Kidney (tissue), 14 donors: ENCODE data around the gene RABL6. TPM values are rescaled to one million over a fixed set of nuclear protein-coding genes. Genes with fewer than 3 reads are reported as not detected.
A peak's percentile ranks its signal among the peaks of the same experiment; 100 is the strongest.
"Not testable (repeated sequence)": the region's sequence is repeated elsewhere in the genome, so short reads cannot be mapped to it uniquely, and the experiment has no call there.

Experiments used
- DNase-seq, 5 donors: peaks; one replicate each; pipeline ENCODE4 v3.0.0-alpha.2; 2013 to 2020
- FAIRE-seq: peaks from 2 replicates; lab custom pipeline; 2012; peaks lifted over from hg19 to GRCh38; lab: Jason Lieb, UNC
- H3K27ac ChIP-seq, 2 donors: one replicate each; pipeline ENCODE4 v1.7.0; 2013; ENCODE audit warnings: low read depth in 2 of 2, low read length in 2 of 2, inconsistent platforms in 1 of 2
- H3K27me3 ChIP-seq: one replicate; pipeline ENCODE4 v1.7.1; 2013; ENCODE audit warnings: low read length, inconsistent platforms; ENCODE audit not compliant: control insufficient read depth, insufficient read depth
- H3K36me3 ChIP-seq, 3 donors: one replicate each; pipeline versions ENCODE4 v1.7.0 to v1.7.1; 2013; ENCODE audit warnings: low read length in 3 of 3, control low read depth in 1 of 3, inconsistent platforms in 1 of 3; ENCODE audit not compliant: insufficient read depth in 3 of 3, control insufficient read depth in 2 of 3
- H3K4me1 ChIP-seq, 3 donors: one replicate each; pipeline versions ENCODE4 v1.7.0 to v1.7.1; 2013; ENCODE audit warnings: low read length in 3 of 3, inconsistent platforms in 1 of 3, low read depth in 1 of 3; ENCODE audit not compliant: control insufficient read depth in 2 of 3, insufficient read depth in 2 of 3
- H3K4me3 ChIP-seq, 3 donors: one replicate each; pipeline versions ENCODE4 v1.7.0 to v1.8.1; 2013; ENCODE audit warnings: low read length in 3 of 3, control low read depth in 1 of 3, inconsistent platforms in 1 of 3
- H3K9ac ChIP-seq, 3 donors: one replicate each; pipeline versions ENCODE4 v1.7.0 to v1.7.1; 2013; ENCODE audit warnings: low read length in 3 of 3, control low read depth in 1 of 3, inconsistent platforms in 1 of 3
- H3K9me3 ChIP-seq, 3 donors: one replicate each; pipeline versions ENCODE4 v1.7.0 to v1.7.1; 2013; ENCODE audit warnings: low read length in 3 of 3, control low read depth in 1 of 3, inconsistent platforms in 1 of 3; ENCODE audit not compliant: control insufficient read depth in 2 of 3, insufficient read depth in 1 of 3
- intact Hi-C: fragments of 100-400 bp; cut with DNase I; formaldehyde crosslinking; loops from one replicate; pipeline ENCODE4 v1.11.1; 2022
- polyA plus RNA-seq: library from polyadenylated mRNA; stranded (reverse); fragments of 350-450 nt; fragmentation: Illumina TruSeq; extraction: RNeasy Lipid Tissue Mini Kit (QIAGEN cat#74804); gene quantifications from one replicate; pipeline ENCODE4 v1.2.3, GENCODE V29; 2014; ENCODE audit warnings: low read depth, low replicate concordance; ENCODE audit not compliant: insufficient read depth
- total RNA-seq: library from RNA; stranded (reverse); fragmentation: NEBNext Ultra II Directional; extraction: Animal tissue kit (Norgen Biotek cat#: 25700); gene quantifications from one replicate; pipeline ENCODE4 v1.2.1, GENCODE V29; 2021
- TF ChIP-seq, protein P1 (sequence below): IDR thresholded peaks from 3 replicates; pipeline ENCODE4 v1.5.1; 2012; ENCODE audit warnings: mild to moderate bottlenecking, moderate library complexity, borderline replicate concordance; ENCODE audit not compliant: insufficient read depth; ENCODE audit errors: extremely low read depth
- donor health status: control.
- donor health status: control.
- donor health status: control.
- donor health status: control.
- donor health status: control.
- donor health status: DM: yes; HTN: yes; CAD: no.
- donor health status: Normal renal cell carcinoma (clear cell type).

RABL6 gene
- total and polyA plus RNA-seq, 2 donors from 2014 or later, result 60.4 to 70.3 TPM

DNA sequence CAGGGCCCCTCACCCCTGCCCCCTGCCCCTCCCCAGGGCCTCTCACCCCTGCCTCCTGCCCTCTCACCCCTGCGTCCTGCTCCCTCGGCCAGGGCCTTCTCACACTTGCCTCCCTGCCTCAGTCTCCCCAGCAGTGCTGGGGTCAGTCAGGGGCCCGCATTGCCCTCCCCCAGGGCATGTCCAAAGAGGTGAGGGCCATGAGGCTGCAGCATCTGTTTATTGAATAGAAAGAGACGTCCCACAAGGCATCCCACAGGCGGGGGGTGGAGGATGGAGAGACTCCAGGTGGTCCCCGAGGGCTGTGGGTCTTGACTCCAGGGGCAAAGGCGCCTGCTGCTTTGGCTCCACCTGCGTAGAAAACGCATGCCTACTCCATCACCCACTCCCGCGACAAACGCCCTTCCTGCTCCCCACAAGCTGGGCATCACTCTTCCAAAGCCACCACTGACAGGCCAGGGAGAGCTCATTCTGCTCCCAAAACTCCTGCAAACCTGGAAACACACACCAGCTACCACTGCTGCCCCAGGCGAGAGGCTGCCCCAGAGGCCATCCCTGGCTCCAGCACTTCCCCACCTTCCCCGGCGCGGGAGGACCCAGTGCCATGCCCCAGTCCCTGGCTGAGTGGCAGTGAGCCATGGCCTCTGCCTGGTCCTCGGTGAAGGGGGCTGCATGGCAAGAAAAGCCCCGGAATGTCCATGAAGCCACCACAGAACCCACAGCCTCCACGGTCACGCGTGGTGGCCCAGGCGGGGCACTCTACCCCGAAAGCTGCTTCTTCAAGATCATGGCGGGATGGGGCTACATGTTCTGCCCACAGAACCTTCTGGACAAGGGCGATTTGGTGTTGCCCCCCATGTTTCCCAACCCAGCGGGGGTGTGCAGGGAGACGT lies 48.1 kb upstream of the RABL6 start:
- TF ChIP-seq, protein P1, sequence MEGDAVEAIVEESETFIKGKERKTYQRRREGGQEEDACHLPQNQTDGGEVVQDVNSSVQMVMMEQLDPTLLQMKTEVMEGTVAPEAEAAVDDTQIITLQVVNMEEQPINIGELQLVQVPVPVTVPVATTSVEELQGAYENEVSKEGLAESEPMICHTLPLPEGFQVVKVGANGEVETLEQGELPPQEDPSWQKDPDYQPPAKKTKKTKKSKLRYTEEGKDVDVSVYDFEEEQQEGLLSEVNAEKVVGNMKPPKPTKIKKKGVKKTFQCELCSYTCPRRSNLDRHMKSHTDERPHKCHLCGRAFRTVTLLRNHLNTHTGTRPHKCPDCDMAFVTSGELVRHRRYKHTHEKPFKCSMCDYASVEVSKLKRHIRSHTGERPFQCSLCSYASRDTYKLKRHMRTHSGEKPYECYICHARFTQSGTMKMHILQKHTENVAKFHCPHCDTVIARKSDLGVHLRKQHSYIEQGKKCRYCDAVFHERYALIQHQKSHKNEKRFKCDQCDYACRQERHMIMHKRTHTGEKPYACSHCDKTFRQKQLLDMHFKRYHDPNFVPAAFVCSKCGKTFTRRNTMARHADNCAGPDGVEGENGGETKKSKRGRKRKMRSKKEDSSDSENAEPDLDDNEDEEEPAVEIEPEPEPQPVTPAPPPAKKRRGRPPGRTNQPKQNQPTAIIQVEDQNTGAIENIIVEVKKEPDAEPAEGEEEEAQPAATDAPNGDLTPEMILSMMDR, result no peak
- Histone ChIP-seq H3K4me3 (no peak overlapping the region), H3K9ac (no peak overlapping the region), H3K4me1 (no peaks in the 10 kb centered on the region), H3K27ac (no peak overlapping the region), H3K36me3 (no peaks in the 10 kb centered on the region), H3K9me3 (peaks cover 0 to 5% (median 0%) of the 10 kb centered on the region in 3 donors), H3K27me3 (no peaks in the 10 kb centered on the region)
- intact Hi-C loops, result no loop called here
- DNase-seq (peak in 2 of 5 donors; percentile 50 to 59), FAIRE-seq (no peak)

DNA sequence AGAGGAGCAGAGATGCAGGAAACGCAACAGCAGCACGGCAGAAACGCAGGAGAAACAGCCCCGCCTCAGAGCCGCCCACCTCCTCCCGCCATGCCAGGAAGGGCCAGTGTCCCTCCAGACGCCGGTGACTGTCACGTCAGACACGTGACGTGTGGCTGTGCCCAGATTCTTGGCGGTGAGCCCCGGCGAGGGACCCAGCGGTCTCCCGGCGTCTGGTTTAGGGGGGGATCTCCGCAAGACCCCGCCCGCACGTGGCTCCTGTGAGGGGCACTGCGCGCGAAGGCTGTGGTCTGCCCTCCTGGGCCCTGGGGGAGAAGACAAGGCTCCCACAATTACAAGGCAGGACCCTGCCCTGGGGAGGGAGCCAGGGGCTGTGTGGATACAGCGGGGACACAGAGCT lies 47.3 kb upstream of the RABL6 start:
- intact Hi-C loops, result no loop called here
- no peaks in the 10 kb centered on the region for H3K36me3 ChIP-seq
- H3K27ac ChIP-seq, result no peak overlapping the region
- TF ChIP-seq, protein P1, result no peak
- H3K27me3 ChIP-seq, result no peaks in the 10 kb centered on the region
- H3K9me3 ChIP-seq, result peaks cover 0 to 5% (median 0%) of the 10 kb centered on the region in 3 donors
- DNase-seq, result peak in 1 of 5 donors; percentile 68
- no peaks in the 10 kb centered on the region for H3K4me1 ChIP-seq
- no peak overlapping the region for H3K9ac ChIP-seq
- FAIRE-seq, result no peak
- no peak overlapping the region for H3K4me3 ChIP-seq

DNA sequence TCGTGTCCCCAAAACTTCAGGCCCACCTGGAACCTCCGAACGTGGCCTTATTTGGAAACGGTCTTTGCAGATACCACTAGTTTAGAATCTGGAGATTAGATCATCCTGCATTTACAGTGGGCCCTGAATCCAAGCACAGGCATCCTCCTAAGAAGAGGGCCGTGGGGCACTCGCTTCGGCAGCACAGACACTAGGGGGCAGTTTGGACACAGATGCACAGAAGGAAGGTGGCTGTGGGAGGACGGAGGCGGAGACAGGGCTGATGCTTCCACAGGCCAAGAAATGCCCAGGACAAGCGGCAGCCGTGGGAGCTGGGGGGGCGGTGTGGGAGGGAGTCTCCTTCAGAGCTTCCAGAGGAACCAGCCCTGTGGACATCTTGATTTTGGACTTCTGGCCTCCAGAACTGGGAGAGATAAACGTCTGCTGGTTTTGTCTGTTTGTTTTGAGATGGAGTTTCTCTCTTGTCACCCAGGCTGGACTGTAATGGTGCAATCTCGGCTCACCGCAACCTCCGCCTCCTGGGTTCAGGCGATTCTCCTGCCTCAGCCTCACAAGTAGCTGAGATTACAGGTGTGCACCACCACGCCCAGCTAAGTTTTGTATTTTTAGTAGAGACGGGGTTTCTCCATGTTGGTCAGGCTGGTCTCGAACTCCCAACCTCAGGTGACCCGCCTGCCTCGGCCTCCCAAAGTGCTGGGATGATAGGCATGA lies 46.8 kb upstream of the RABL6 start:
- H3K27ac ChIP-seq, intact Hi-C loops: not testable (repeated sequence)

More for the DNA sequence above, 46.8 kb upstream of the RABL6 start:
- not testable (repeated sequence) for H3K27me3 ChIP-seq, FAIRE-seq, H3K36me3 ChIP-seq, H3K4me3 ChIP-seq, H3K9ac ChIP-seq, H3K9me3 ChIP-seq, H3K4me1 ChIP-seq
- peak; percentile 53 to 80 (median 69) for DNase-seq
- TF ChIP-seq, protein P1, result peak; percentile 45
